PFSK-1 (cell line): ENCODE results near the gene FAT2.

Experiments
- FOXP2 ChIP-seq: optimal IDR thresholded peaks from 2 replicates; pipeline ENCODE3; 2011; ENCODE audit warnings: borderline replicate concordance, control low read depth, inconsistent platforms; ENCODE audit not compliant: insufficient read depth; ENCODE audit errors: extremely low read length, extremely low read depth
- POLR2AphosphoS5 ChIP-seq: IDR thresholded peaks from 2 replicates; pipeline ENCODE4 v1.6.1; 2012; ENCODE audit warnings: low read depth, mild to moderate bottlenecking, control low read depth, low read length, moderate library complexity
- SIN3A ChIP-seq: IDR thresholded peaks from 2 replicates; pipeline ENCODE4 v1.6.1; 2012; ENCODE audit warnings: mild to moderate bottlenecking, low read length, moderate library complexity, borderline replicate concordance; ENCODE audit not compliant: insufficient read depth
- TAF1 ChIP-seq: IDR thresholded peaks from 2 replicates; pipeline ENCODE4 v1.6.1; 2012; ENCODE audit warnings: low read length, control low read depth, borderline replicate concordance; ENCODE audit not compliant: insufficient read depth
- TF ChIP-seq, protein P1 (sequence below), 2 experiments: IDR thresholded peaks; 2 replicates each; pipeline versions ENCODE4 v1.6.1 to v1.8.0; 2011 to 2012; ENCODE audit warnings: low read depth in 2 of 2, low read length in 2 of 2, control low read depth in 1 of 2, inconsistent platforms in 1 of 2, mild to moderate bottlenecking in 1 of 2, moderate library complexity in 1 of 2; ENCODE audit not compliant: insufficient read depth in 1 of 2

FAT2 gene

DNA sequence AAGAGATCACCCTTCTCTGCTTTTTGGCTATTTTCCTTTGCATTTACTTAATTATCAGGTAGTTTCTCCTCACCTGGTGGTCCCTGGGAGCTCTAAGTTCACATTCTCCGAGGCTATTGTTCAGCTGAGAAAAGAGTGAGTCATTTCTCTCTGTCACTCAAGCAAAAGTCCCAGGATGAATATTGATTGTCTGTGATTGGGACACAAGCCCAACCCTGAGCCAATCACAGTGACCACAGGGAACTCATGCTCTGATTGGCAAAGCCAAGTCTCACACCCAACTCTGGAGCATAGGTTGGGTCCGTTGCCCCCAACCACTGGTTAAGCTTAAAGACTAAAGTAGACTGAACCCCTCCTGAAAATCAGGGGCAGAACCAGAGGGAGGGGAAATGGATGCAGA lies 27.8 kb upstream of the FAT2 start:
- no peak for TF ChIP-seq FOXP2

DNA sequence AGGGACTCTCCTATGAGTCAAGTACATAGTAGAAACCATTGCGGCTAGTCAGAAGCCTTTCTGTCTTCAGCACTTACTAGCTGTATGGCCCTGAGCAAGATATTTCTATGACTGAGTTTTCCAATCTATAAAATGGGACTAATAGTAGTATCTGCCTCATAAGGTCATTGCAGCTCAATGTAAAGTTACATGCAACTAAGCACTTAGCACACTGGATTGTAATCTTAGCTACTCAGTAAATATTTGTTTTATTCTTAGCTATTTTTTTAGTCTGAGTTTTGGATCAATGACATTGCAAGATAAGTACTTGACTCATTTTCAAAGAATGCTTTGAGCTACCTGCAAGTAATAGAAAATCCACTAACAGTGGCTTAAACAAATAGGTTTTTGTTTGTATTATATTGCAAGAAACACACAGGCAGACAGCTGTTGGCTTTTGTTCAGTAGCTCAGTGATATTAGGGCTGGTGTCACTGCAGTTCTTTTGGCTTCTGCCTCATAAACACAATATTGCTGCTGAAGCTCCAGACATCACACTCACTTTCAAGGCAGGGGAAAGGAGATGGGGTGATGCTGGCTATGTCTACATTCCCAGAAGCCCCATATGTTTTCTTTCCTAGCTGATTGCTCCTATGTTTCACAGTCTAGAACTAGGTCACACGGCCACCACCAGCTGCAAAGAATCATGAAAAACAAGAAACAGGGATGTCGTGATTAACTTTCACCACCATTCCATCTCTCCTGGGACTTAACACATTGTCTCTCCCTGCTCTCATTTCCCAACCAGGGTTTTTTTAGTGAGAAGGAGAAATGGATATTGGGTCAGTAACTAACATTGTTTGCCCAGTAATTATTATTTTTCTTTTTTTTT lies 26.9 kb upstream of the FAT2 start:
- TF ChIP-seq, protein P1, sequence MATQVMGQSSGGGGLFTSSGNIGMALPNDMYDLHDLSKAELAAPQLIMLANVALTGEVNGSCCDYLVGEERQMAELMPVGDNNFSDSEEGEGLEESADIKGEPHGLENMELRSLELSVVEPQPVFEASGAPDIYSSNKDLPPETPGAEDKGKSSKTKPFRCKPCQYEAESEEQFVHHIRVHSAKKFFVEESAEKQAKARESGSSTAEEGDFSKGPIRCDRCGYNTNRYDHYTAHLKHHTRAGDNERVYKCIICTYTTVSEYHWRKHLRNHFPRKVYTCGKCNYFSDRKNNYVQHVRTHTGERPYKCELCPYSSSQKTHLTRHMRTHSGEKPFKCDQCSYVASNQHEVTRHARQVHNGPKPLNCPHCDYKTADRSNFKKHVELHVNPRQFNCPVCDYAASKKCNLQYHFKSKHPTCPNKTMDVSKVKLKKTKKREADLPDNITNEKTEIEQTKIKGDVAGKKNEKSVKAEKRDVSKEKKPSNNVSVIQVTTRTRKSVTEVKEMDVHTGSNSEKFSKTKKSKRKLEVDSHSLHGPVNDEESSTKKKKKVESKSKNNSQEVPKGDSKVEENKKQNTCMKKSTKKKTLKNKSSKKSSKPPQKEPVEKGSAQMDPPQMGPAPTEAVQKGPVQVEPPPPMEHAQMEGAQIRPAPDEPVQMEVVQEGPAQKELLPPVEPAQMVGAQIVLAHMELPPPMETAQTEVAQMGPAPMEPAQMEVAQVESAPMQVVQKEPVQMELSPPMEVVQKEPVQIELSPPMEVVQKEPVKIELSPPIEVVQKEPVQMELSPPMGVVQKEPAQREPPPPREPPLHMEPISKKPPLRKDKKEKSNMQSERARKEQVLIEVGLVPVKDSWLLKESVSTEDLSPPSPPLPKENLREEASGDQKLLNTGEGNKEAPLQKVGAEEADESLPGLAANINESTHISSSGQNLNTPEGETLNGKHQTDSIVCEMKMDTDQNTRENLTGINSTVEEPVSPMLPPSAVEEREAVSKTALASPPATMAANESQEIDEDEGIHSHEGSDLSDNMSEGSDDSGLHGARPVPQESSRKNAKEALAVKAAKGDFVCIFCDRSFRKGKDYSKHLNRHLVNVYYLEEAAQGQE (IDR thresholded peaks at IDR 0.05; ENCODE audit: insufficient read depth in 1 of 2, low read depth in 2 of 2, low read length in 2 of 2): no peak
- no peak for TF ChIP-seq SIN3A
- TF ChIP-seq FOXP2: no peak
- TF ChIP-seq POLR2AphosphoS5: no peak
- TF ChIP-seq TAF1: no peak

DNA sequence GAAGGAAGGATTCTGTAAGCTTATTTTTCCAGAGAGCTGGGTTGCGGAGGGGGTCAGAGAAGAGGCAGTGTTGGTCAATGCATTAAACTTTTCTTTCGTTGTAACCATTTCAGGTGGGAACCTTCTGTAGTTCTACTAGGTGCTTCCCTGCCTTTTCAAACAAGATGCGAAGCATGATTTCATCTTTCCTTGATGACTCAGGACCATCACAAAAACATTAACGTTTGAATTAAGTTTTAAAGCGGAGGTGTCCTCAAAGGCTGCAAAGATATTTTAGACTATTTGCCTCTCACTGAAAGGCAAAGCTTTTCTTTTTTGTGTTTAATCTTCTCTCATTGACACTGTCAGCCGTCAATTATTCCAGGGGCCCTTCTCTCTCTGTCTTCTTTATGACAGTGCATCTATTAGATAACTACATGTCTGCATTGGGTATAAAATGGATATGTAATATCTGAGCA lies 26.3 kb upstream of the FAT2 start:
- TF ChIP-seq SIN3A: no peak
- no peak for TF ChIP-seq POLR2AphosphoS5
- TF ChIP-seq, protein P1 (IDR thresholded peaks at IDR 0.05; ENCODE audit: insufficient read depth in 1 of 2, low read depth in 2 of 2, low read length in 2 of 2): no peak
- no peak for TF ChIP-seq TAF1
- TF ChIP-seq FOXP2: no peak

DNA sequence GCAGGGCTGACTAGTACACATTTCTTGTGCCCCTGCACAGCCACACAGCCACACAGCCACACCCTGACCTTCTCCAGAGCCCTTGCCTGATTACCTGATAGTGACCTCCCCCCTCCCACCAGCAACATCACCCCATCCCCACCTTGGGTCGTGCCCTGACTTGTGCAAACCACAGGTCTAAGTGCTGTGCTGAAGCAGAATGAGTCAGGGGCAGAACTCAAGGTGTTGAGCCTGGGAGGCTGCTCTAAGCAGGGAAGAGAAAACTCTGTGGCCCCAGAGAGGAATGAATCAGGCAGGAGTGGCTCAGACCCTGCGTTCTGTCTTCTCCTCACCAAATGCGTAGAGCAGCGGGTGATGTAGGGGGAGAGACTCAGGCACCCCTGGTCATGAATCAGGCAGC lies 24.3 kb upstream of the FAT2 start:
- TF ChIP-seq TAF1: no peak
- TF ChIP-seq FOXP2: no peak
- TF ChIP-seq POLR2AphosphoS5: no peak
- TF ChIP-seq, protein P1 (IDR thresholded peaks at IDR 0.05; ENCODE audit: insufficient read depth in 1 of 2, low read depth in 2 of 2, low read length in 2 of 2): no peak
- TF ChIP-seq SIN3A: no peak

DNA sequence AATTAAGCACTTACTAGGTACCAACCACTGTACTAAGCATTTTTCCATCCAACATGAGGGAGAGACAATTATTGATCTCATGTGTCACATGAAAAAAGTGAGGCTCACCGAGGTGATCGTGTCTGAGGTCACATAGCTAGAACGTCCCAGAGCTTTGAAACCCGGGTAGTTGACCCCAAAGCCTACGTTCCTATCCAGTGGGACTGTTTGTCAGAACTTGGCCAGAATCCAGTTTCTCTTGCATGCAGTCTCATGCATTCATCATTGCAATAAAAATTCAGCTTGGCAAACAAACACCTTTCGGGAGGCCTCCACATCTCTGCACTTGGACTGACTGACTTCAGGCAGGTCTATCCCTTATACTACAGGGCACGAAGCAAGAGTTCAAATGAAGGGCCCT lies 23.4 kb upstream of the FAT2 start:
- TF ChIP-seq, protein P1 (IDR thresholded peaks at IDR 0.05; ENCODE audit: insufficient read depth in 1 of 2, low read depth in 2 of 2, low read length in 2 of 2): no peak
- TF ChIP-seq TAF1 (no peak), SIN3A (no peak), FOXP2 (no peak), POLR2AphosphoS5 (no peak)
